K562 (cell line): Measurements from ENCODE around the gene MDP1. TPM values are rescaled to one million over a fixed set of nuclear protein-coding genes. Genes with fewer than 3 reads are reported as not detected.

Experiments
- ATAC-seq: fragments of 200-7000 bp; cut with Tn5 transposase; 3 replicates; pipeline ENCODE4 v1.9.1; 2020; ENCODE audit warnings: moderate library complexity
- BruUV-seq: library from RNA; stranded (reverse); fragments of 400-500 nt; replicated peaks from 2 replicates; lab custom pipeline; 2021; lab: Mats Ljungman, UMichigan
- CTCF ChIA-PET: fragments of 300-600 bp; formaldehyde crosslinking; extraction: SDS; loops from one replicate; lab custom pipeline; 2021; ENCODE audit warnings: low intra/inter-chr PET ratio; lab: Yijun Ruan, JAX
- POLR2A ChIA-PET: fragments of 300-600, 350-650 bp; sonication (Branson Sonifier 250); formaldehyde crosslinking; extraction: SDS; loops from one replicate; lab custom pipeline; 2021; ENCODE audit warnings: antibody characterized with exemption, inconsistent platforms; lab: Yijun Ruan, JAX
- DNase-seq, 4 experiments: peaks; one replicate each; pipeline versions ENCODE4 v3.0.0 to v3.0.0-alpha.2; 2011 to 2018; ENCODE audit warnings: low spot score in 3 of 4, mixed read lengths in 3 of 4; ENCODE audit errors: extremely low read depth in 1 of 4
- FAIRE-seq: peaks from 2 replicates; lab custom pipeline; 2011; peaks lifted over from hg19 to GRCh38; lab: Jason Lieb, UNC
- H2AFZ ChIP-seq: 2 replicates; pipeline ENCODE4 v1.6.0; 2011; ENCODE audit warnings: low read depth, low read length, control low read depth, inconsistent platforms
- H3K27ac ChIP-seq: fragments of 200-600 bp; 3 replicates; pipeline ENCODE4 v1.8.0; 2011; ENCODE audit warnings: low read depth, mild to moderate bottlenecking, control low read depth, inconsistent platforms, low read length, moderate library complexity, mixed read lengths; ENCODE audit errors: extremely low read depth
- H3K27me3 ChIP-seq, 2 experiments: fragments of 300-600 bp in 1 of 2; 2 replicates in 1 of 2; 3 replicates in 1 of 2; pipeline versions ENCODE4 v1.6.0 to v1.8.0; 2011; ENCODE audit warnings: inconsistent platforms in 2 of 2, low read length in 2 of 2, mild to moderate bottlenecking in 1 of 2, mixed read lengths in 1 of 2, moderate library complexity in 1 of 2; ENCODE audit not compliant: control insufficient read depth in 2 of 2, insufficient read depth in 2 of 2
- H3K36me3 ChIP-seq: fragments of 300-600 bp; 3 replicates; pipeline ENCODE4 v1.8.0; 2011; ENCODE audit warnings: mild to moderate bottlenecking, low read length, inconsistent platforms; ENCODE audit not compliant: control insufficient read depth, insufficient read depth
- H3K4me1 ChIP-seq, 2 experiments: fragments of 200-600 bp in 1 of 2; replicated peaks in 1 of 2; 2 replicates in 1 of 2; 3 replicates in 1 of 2; pipeline versions ENCODE4 v1.5.1 to v1.8.0; 2011; ENCODE audit warnings: inconsistent platforms in 2 of 2, low read length in 2 of 2, mild to moderate bottlenecking in 1 of 2, mixed read lengths in 1 of 2, moderate library complexity in 1 of 2; ENCODE audit not compliant: control insufficient read depth in 2 of 2, insufficient read depth in 2 of 2
- H3K4me2 ChIP-seq: 2 replicates; pipeline ENCODE4 v1.6.1; 2011; ENCODE audit warnings: low read length, control low read depth, inconsistent platforms, mixed read lengths; ENCODE audit not compliant: insufficient read depth
- H3K4me3 ChIP-seq: fragments of 200-600 bp; sonication (generic), shearing (Covaris generic); 2 replicates; pipeline ENCODE4 v1.5.1; 2016; ENCODE audit warnings: control low read depth, inconsistent platforms
- H3K79me2 ChIP-seq: fragments of 200-600 bp; 3 replicates; pipeline ENCODE4 v1.8.0; 2011; ENCODE audit warnings: low read length, inconsistent platforms; ENCODE audit not compliant: control insufficient read depth, insufficient read depth
- H3K9ac ChIP-seq, 2 experiments: 2 replicates each; pipeline versions ENCODE4 v1.6.0 to v1.6.1; 2011; ENCODE audit warnings: low read depth in 2 of 2, low read length in 2 of 2, control low read depth in 1 of 2, inconsistent platforms in 1 of 2, mild to moderate bottlenecking in 1 of 2, mixed read lengths in 1 of 2; ENCODE audit not compliant: insufficient read depth in 1 of 2
- H3K9me1 ChIP-seq: one replicate; pipeline ENCODE4 v1.6.0; 2011; ENCODE audit warnings: inconsistent platforms, mild to moderate bottlenecking, low read length, moderate library complexity; ENCODE audit not compliant: control insufficient read depth, insufficient read depth
- H3K9me3 ChIP-seq: replicated peaks from 2 replicates; pipeline ENCODE4 v1.5.1; 2011; ENCODE audit warnings: low read depth, low read length, inconsistent platforms; ENCODE audit not compliant: control insufficient read depth, insufficient read depth
- H4K20me1 ChIP-seq: replicated peaks from 2 replicates; pipeline ENCODE4 v1.6.1; 2011; ENCODE audit warnings: low read length, inconsistent platforms, mixed read lengths; ENCODE audit not compliant: control insufficient read depth, insufficient read depth
- CBX8 ChIP-seq: fragments of 200-600 bp; sonication (generic); IDR thresholded peaks from 2 replicates; pipeline ENCODE4 v1.6.1; 2012; ENCODE audit warnings: borderline replicate concordance, mixed run types, low read depth, mild to moderate bottlenecking, moderate library complexity, mixed read lengths, low read length, control low read depth, inconsistent platforms; ENCODE audit not compliant: poor library complexity, severe bottlenecking; ENCODE audit errors: extremely low read depth
- CREB3 ChIP-seq: fragments of 450-650 bp; conservative IDR thresholded peaks from 2 replicates; pipeline ENCODE4 v1.6.1; 2016; ENCODE audit warnings: missing genetic modification characterization, low read depth, mild to moderate bottlenecking, missing compliant biosample characterization, moderate library complexity
- CXXC5 ChIP-seq: fragments of 250-450 bp; sonication (Bioruptor Pico); IDR thresholded peaks from 2 replicates; pipeline ENCODE4 v1.8.0; 2022; ENCODE audit warnings: inconsistent platforms, mild to moderate bottlenecking, moderate library complexity
- ETV6 ChIP-seq, 3 experiments: fragments of 150-350 bp in 1 of 3; sonication (generic) in 1 of 3; formaldehyde crosslinking in 1 of 3; IDR thresholded peaks; 2 replicates each; pipeline versions ENCODE4 v1.6.1 to v1.8.0; 2014 to 2022; ENCODE audit warnings: borderline replicate concordance in 2 of 3, low read depth in 2 of 3, antibody characterized with exemption in 1 of 3, low read length in 1 of 3, mild to moderate bottlenecking in 1 of 3, missing genetic modification reagents in 1 of 3
- HNRNPK ChIP-seq: fragments of 200-400 bp; formaldehyde crosslinking; IDR thresholded peaks from one replicate; pipeline ENCODE4 v1.6.1; 2018; ENCODE audit warnings: mild to moderate bottlenecking, low read depth, low read length; ENCODE audit not compliant: poor library complexity, severe bottlenecking
- SIX5 ChIP-seq, 2 experiments: IDR thresholded peaks; 2 replicates each; pipeline ENCODE4 v1.6.1; 2011; ENCODE audit warnings: low read length in 2 of 2, borderline replicate concordance in 1 of 2, low read depth in 1 of 2, mild to moderate bottlenecking in 1 of 2, moderate library complexity in 1 of 2; ENCODE audit not compliant: insufficient read depth in 1 of 2
- ZNF24 ChIP-seq: fragments of 450-650 bp; IDR thresholded peaks from 2 replicates; pipeline ENCODE4 v1.6.1; 2016
- whole genome bisulfite sequencing: fragments of 100-300 bp; shearing (Covaris generic); methylation state at CpG from one replicate; pipeline ENCODE4 v1.1.6; 2016; ENCODE audit warnings: low coverage, mixed read lengths; ENCODE audit not compliant: insufficient coverage; ENCODE audit errors: missing lambda C conversion rate; 5-methylcytosine and 5-hydroxymethylcytosine counted together
- in situ Hi-C: fragments of 300-500 bp; cut with MboI; formaldehyde crosslinking; loops from 4 replicates; pipeline ENCODE4 v1.15.0; 2018; ENCODE audit warnings: inconsistent platforms, mixed read lengths
- intact Hi-C: fragments of 100-400 bp; cut with micrococcal nuclease; formaldehyde crosslinking; loops from 2 replicates; pipeline ENCODE4 v1.14.2; 2022
- polyA plus RNA-seq, 8 experiments: library from polyadenylated mRNA; depleted of rRNA in 4 of 8; stranded (reverse) in 5 of 8; unstranded in 3 of 8; fragments of >200 nt; fragmentation: Nextera tagmentation in 2 of 8; fragmentation: Illumina TruSeq in 1 of 8; extraction: Ambion mirVana in 2 of 8; extraction: Trizol in 1 of 8; gene quantifications; 2 replicates each; pipeline versions ENCODE4 v1.2.1 to v1.2.3, GENCODE V29; 2011 to 2014; ENCODE audit warnings: inconsistent platforms in 1 of 8, missing spikeins in 1 of 8
- total RNA-seq, 7 experiments: library from RNA; depleted of rRNA in 6 of 7; stranded (reverse); fragments of >200 nt in 6 of 7; fragmentation: Illumina TruSeq in 2 of 7; extraction: Trizol in 2 of 7; gene quantifications; 2 replicates each; pipeline versions ENCODE4 v1.2.1 to v1.2.3, GENCODE V29; 2011 to 2021; ENCODE audit warnings: low replicate concordance in 1 of 7

MDP1 gene
- total and polyA plus RNA-seq, 9 of the 15 experiments (the other 6 are each of a cell fraction or from before 2014, with no cell fraction given) = 2.7 to 29.6 (median 11.0) TPM

DNA sequence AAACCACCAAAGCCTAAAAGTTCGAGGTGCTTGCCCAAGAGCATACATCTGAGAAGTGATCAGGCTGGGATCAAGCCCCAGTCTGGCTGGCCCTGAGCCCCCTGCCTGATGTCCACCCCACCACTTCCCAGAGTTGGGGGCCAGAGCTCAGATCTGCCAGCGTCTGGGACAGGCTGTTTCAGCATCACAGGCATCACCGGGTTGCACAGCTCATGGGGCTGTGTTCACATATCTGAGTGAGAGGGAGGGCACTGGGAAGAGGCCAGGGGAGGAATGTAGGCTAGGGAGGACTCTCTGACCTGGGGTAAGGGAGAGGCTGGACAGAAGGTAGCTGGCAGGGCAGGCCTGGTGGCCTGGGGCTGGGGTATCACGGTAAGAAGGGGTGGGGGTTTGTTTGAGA lies 41.1 kb upstream of the MDP1 start:
- in situ Hi-C loops = no loop called here

GRCh38 chr14:24255931-24256711 lies 40.3 kb upstream of the MDP1 start:
- Histone ChIP-seq H3K36me3 (no peaks in the 10 kb centered on the region; the same call in 1 of the 3 replicates), H3K79me2 (no peaks in the 10 kb centered on the region), H2AFZ (peak overlapping the region; percentile 82), H3K27ac (peak overlapping the region; percentile 62), H3K9me1 (no peaks in the 10 kb centered on the region), H3K4me2 (peak overlapping the region; percentile 67), H3K4me3 (no peak overlapping the region), H4K20me1 (no peaks in the 10 kb centered on the region), H3K27me3 (no peaks in the 10 kb centered on the region), H3K9me3 (no peaks in the 10 kb centered on the region), H3K4me1 (peaks cover 22 to 50% of the 10 kb centered on the region in 2 experiments; a peak in 4 of 5 replicates), H3K9ac (peak overlapping the region; percentile 44 to 81)
- WGBS = 6% methylated on average over 7 of the region's 12 CpGs
- in situ Hi-C loops = no loop called here
- ChIA-PET POLR2A (interaction anchor here (0.6 to 1.6 kb wide), 5 partner anchors 13 to 44 kb away, joined by 3 to 7 read pairs (median 4); partner anchors contain the start of genes DHRS1, NOP9 and RABGGTA), CTCF (no interaction called here)
- intact Hi-C loops = no loop called here
- DNase-seq (peak; percentile 65 to 90 (median 78)), ATAC-seq (peak; percentile 90), FAIRE-seq (peak; percentile 99)
- no TSS peak for BruUV-seq
- TF ChIP-seq ETV6 (IDR thresholded peaks at IDR 0.05; ENCODE audit: borderline replicate concordance in 1 of 2, low read depth in 2 of 2, low read length in 1 of 2) (no peak), ETV6 (CRISPR knock-in tag; IDR thresholded peaks at IDR 0.05; ENCODE audit: borderline replicate concordance) (no peak), CXXC5 (CRISPR knock-in tag) (peak; percentile 62), HNRNPK (no peak), SIX5 (IDR thresholded peaks at IDR 0.05; ENCODE audit: borderline replicate concordance in 1 of 2, insufficient read depth in 1 of 2, low read depth in 1 of 2, low read length in 2 of 2) (no peak), CREB3 (tag) (no peak)

More for the DNA sequence above, 41.1 kb upstream of the MDP1 start:
- no peaks in the 10 kb centered on the region for H3K79me2 ChIP-seq
- no peak for DNase-seq
- ATAC-seq = no peak; the same call in 1 of the 3 replicates
- H4K20me1 ChIP-seq = no peaks in the 10 kb centered on the region
- TF ChIP-seq CBX8 (no peak), ZNF24 (no peak)
- peak overlapping the region; percentile 62 for H3K27ac ChIP-seq
- POLR2A ChIA-PET = interaction anchor here (0.7 to 1.6 kb wide), 7 partner anchors 8 to 51 kb away, joined by 3 to 7 read pairs (median 4); partner anchors contain the start of genes CIDEB, DHRS1, NOP9 and RABGGTA
- WGBS = 33% methylated on average over 3 of the region's 4 CpGs
- peak overlapping the region; percentile 44 to 79; a peak in 3 of 4 replicates for H3K9ac ChIP-seq
- no peak for FAIRE-seq
- no peaks in the 10 kb centered on the region for H3K9me3 ChIP-seq
- H2AFZ ChIP-seq = no peak overlapping the region
- no peaks in the 10 kb centered on the region for H3K27me3 ChIP-seq
- no peaks in the 10 kb centered on the region for H3K9me1 ChIP-seq
- no peaks in the 10 kb centered on the region; the same call in 1 of the 3 replicates for H3K36me3 ChIP-seq
- BruUV-seq = no TSS peak
- peaks cover 22 to 59% of the 10 kb centered on the region in 2 experiments; a peak in 4 of 5 replicates for H3K4me1 ChIP-seq
- no peak overlapping the region for H3K4me3 ChIP-seq
- intact Hi-C loops = no loop called here
- CTCF ChIA-PET = no interaction called here
- peak overlapping the region; percentile 67 for H3K4me2 ChIP-seq
